ENCODE data around the gene UQCC5.

Gene UQCC5

DNA sequence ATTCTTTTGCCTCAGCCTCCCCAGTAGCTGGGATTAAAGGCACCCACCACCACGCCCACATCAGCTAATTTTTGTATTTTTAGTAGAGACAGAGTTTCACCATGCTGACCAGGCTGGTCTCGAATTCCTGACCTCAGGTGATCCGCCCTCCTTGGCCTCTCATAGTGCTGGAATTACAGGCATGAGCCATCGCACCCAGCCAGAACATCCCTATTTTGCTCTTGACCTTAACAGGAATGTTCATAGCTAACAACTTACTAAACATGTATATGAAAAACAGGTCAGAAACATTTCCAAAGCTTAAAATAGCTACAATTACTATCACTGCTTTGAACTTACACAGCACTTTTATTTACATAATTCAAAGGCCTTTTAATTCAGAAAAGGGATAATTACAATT lies 33.7 kb downstream of the UQCC5 start:
- no peak for DNase-seq (ENCODE audit: low spot score)

DNA sequence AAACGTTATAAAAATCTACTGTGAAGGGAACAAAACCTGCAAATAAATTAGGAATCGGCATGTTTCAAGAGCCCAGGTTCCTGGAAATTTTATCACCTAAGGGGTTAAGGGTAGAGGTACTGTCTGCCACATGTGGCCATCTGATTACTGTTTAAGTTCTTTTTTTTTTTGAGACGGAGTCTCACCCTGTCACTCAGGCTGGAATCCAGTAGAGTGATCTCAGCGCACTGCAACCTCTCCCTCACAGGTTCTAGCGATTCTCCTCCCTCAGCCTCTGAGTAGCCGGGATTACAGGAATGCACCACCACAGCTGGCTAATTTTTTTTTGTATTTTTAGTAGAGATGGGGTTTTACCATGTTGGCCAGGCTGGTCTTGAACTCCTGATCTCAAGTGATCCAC lies 35.8 kb downstream of the UQCC5 start:
- no peak for DNase-seq (ENCODE audit: low spot score)

DNA sequence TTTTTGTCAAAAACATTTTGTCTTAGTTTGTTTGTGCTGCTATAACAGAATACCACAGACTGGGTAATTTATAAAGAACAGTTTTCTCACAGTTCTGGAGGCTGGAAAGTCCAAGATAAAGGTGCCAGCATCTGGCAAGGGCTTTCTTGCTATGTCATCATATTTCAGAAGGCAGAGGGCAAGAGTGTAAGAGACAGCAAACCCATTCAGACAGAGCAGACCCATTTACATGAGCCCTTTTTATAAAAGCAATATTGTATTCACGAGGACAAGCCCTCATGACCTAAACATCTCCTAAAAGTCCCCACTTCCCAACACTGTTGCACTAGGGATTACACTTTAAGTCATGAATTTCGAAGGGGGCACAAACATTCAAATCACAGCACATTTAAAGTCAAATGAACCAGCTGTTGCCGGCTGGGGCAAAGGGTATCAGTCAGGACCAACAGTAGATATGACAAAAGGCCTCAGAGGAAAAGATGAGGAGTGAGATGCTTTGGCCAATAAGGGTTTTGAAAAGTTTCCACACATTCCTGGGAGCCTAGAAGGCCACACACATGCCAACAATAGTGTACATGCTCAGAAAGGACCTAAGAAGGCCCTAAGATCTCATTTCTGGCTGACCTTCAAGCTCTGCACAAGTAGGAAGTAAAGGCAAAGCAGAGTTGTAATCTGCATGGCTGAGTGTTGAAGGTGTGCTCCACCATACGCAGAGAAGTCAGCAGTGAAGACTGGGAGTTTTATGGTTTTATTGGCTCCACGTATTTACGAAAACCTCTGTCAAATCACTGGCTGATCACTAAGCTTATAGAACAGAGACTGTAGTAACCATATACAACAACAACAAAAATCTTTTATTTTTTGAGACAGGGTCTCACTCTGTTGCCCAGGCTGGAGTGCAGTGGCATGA lies 37.9 kb downstream of the UQCC5 start:
- no peak for DNase-seq (ENCODE audit: low spot score)

All from AG20443 (cell line).